Peyer's patch (tissue), 4 donors: Measurements from ENCODE around the gene UNC119.

Source experiments
- CTCF ChIP-seq, 6 experiments: fragments of 450-650 bp in 4 of 6; fragments of 200-600 bp in 2 of 6; sonication (generic) in 1 of 6; IDR thresholded peaks; one replicate each; pipeline ENCODE4 v1.5.1; 2017 to 2019; ENCODE audit warnings: antibody characterized with exemption in 6 of 6, mild to moderate bottlenecking in 3 of 6, moderate library complexity in 1 of 6
- POLR2A ChIP-seq, 2 donors: fragments of 450-650 bp; IDR thresholded peaks; one replicate each; pipeline ENCODE4 v1.5.1; 2017; ENCODE audit warnings: antibody characterized with exemption in 2 of 2, mild to moderate bottlenecking in 2 of 2, moderate library complexity in 2 of 2

GRCh38 chr17:28550858-28551257 lies 1.6 kb downstream of the UNC119 start:
- TF ChIP-seq POLR2A (IDR thresholded peaks at IDR 0.05): no peak
- no peak for TF ChIP-seq CTCF (IDR thresholded peaks at IDR 0.05)
